Tibial nerve (tissue), 4 donors: ENCODE results near the gene ASXL1. TPM values are rescaled to one million over a fixed set of nuclear protein-coding genes. Genes with fewer than 3 reads are reported as not detected.
A peak's percentile ranks its signal among the peaks of the same experiment; 100 is the strongest.

Experiments
- DNase-seq, 2 donors: peaks; one replicate each; pipeline ENCODE4 v3.0.0-alpha.2; 2019; ENCODE audit warnings: low spot score in 2 of 2
- H3K27ac ChIP-seq, 4 donors: fragments of 200-600 bp; sonication (generic) in 3 of 4; one replicate each; pipeline ENCODE4 v1.5.1; 2017 to 2019; ENCODE audit warnings: mild to moderate bottlenecking in 1 of 4
- H3K27me3 ChIP-seq, 2 donors: fragments of 200-600 bp; sonication (generic) in 1 of 2; one replicate each; pipeline versions ENCODE4 v1.5.1 to v1.6.0; 2017 to 2019
- H3K36me3 ChIP-seq, 3 donors: fragments of 200-600 bp; sonication (generic); one replicate each; pipeline ENCODE4 v1.5.1; 2018 to 2019
- H3K4me1 ChIP-seq, 4 donors: fragments of 200-600 bp; sonication (generic) in 3 of 4; one replicate each; pipeline ENCODE4 v1.5.1; 2017 to 2019
- H3K4me3 ChIP-seq, 4 donors: fragments of 200-600 bp; sonication (generic) in 3 of 4; one replicate each; pipeline ENCODE4 v1.5.1; 2017 to 2019; ENCODE audit warnings: mild to moderate bottlenecking in 1 of 4, moderate library complexity in 1 of 4
- H3K9me3 ChIP-seq, 4 donors: fragments of 200-600 bp; sonication (generic) in 3 of 4; one replicate each; pipeline ENCODE4 v1.5.1; 2017 to 2019
- CTCF ChIP-seq, 5 experiments: fragments of 200-600 bp in 3 of 5; fragments of 450-650 bp in 2 of 5; sonication (generic) in 3 of 5; IDR thresholded peaks; one replicate each; pipeline ENCODE4 v1.5.1; 2016 to 2019; ENCODE audit warnings: antibody characterized with exemption in 5 of 5, mild to moderate bottlenecking in 3 of 5, moderate library complexity in 2 of 5
- EP300 ChIP-seq, 2 donors: sonication (generic); formaldehyde crosslinking; IDR thresholded peaks; one replicate each; pipeline ENCODE4 v1.6.1; 2017; ENCODE audit warnings: antibody characterized with exemption in 2 of 2, mild to moderate bottlenecking in 1 of 2
- POLR2A ChIP-seq, 2 donors: fragments of 450-650 bp; IDR thresholded peaks; one replicate each; pipeline ENCODE4 v1.6.1; 2017; ENCODE audit warnings: antibody characterized with exemption in 2 of 2, mild to moderate bottlenecking in 2 of 2, moderate library complexity in 2 of 2
- WGBS, 2 donors: methylation state at CpG; one replicate each; pipeline ENCODE4 v1.1.5; 2018; 5-methylcytosine and 5-hydroxymethylcytosine counted together
- total RNA-seq, 4 donors: library from RNA; depleted of rRNA; stranded (reverse); fragments of >200 nt; gene quantifications; one replicate each; pipeline ENCODE4 v1.1.0, GENCODE V29; 2016

Gene ASXL1
- total RNA-seq, 4 donors from 2014 or later, result 108 to 194 (median 138) TPM

- Histone ChIP-seq H3K4me3 (no peak overlapping the region), H3K27me3 (no peaks in the 10 kb centered on the region), H3K27ac (peak overlapping the region in 3 of 4 donors; percentile 49 to 93 (median 51)), H3K4me1 (peaks cover 0 to 88% (median 73%) of the 10 kb centered on the region in 4 donors), H3K9me3 (no peaks in the 10 kb centered on the region), H3K36me3 (no peaks in the 10 kb centered on the region)
- WGBS, 2 donors, result 80 to 83% methylated on average over 7 of the region's 7 CpGs
- no peak for DNase-seq
- TF ChIP-seq CTCF (IDR thresholded peaks at IDR 0.05) (no peak), EP300 (IDR thresholded peaks at IDR 0.05) (no peak), POLR2A (IDR thresholded peaks at IDR 0.05) (no peak)
Observed at GRCh38 chr20:32478576-32478975, 120.4 kb downstream of the ASXL1 start.

GRCh38 chr20:32479012-32479411 is 120.9 kb downstream of the ASXL1 start:
- Histone ChIP-seq H3K36me3 (no peaks in the 10 kb centered on the region), H3K27ac (peak overlapping the region in 3 of 4 donors; percentile 51 to 93 (median 87)), H3K27me3 (no peaks in the 10 kb centered on the region), H3K4me3 (no peak overlapping the region), H3K9me3 (no peaks in the 10 kb centered on the region), H3K4me1 (peaks cover 0 to 88% (median 69%) of the 10 kb centered on the region in 4 donors)
- 73 to 89% methylated on average over 5 of the region's 5 CpGs for WGBS, 2 donors
- no peak for DNase-seq
- no peak for TF ChIP-seq EP300 (IDR thresholded peaks at IDR 0.05)
- TF ChIP-seq CTCF (IDR thresholded peaks at IDR 0.05), result no peak
- no peak for TF ChIP-seq POLR2A (IDR thresholded peaks at IDR 0.05)

- Histone ChIP-seq H3K4me1 (peaks cover 0 to 88% (median 62%) of the 10 kb centered on the region in 4 donors), H3K9me3 (no peaks in the 10 kb centered on the region), H3K4me3 (no peak overlapping the region), H3K27ac (peak overlapping the region in 3 of 4 donors; percentile 51 to 93 (median 87)), H3K36me3 (no peaks in the 10 kb centered on the region), H3K27me3 (no peaks in the 10 kb centered on the region)
- 27 to 32% methylated on average over 2 of the region's 2 CpGs for WGBS, 2 donors
- TF ChIP-seq POLR2A (IDR thresholded peaks at IDR 0.05) (no peak), EP300 (IDR thresholded peaks at IDR 0.05) (no peak), CTCF (IDR thresholded peaks at IDR 0.05) (no peak)
- DNase-seq, result no peak
Observed at GRCh38 chr20:32479697-32480171, 121.6 kb downstream of the ASXL1 start.

- WGBS, 2 donors, result 44% methylated on average over 12 of the region's 12 CpGs
- no peaks in the 10 kb centered on the region for H3K9me3 ChIP-seq
- peaks cover 0 to 87% (median 59%) of the 10 kb centered on the region in 4 donors for H3K4me1 ChIP-seq
- H3K27me3 ChIP-seq, result no peaks in the 10 kb centered on the region
- H3K4me3 ChIP-seq, result peak overlapping the region in 2 of 4 donors; percentile 16 to 83
- no peak for DNase-seq
- H3K36me3 ChIP-seq, result no peaks in the 10 kb centered on the region
- H3K27ac ChIP-seq, result peak overlapping the region; percentile 80 to 93 (median 86)
- TF ChIP-seq CTCF (IDR thresholded peaks at IDR 0.05) (no peak), POLR2A (IDR thresholded peaks at IDR 0.05) (no peak), EP300 (IDR thresholded peaks at IDR 0.05) (no peak)
Observed at GRCh38 chr20:32480371-32481241, 122.5 kb downstream of the ASXL1 start.
